SK-N-SH (cell line): ENCODE measurements around the gene SMAD3. TPM values are rescaled to one million over a fixed set of nuclear protein-coding genes. Genes with fewer than 3 reads are reported as not detected.

Experiments
- CTCF ChIA-PET: fragments of 300-600, 350-600 bp; formaldehyde crosslinking; extraction: SDS; loops from one replicate; lab custom pipeline; 2021; lab: Yijun Ruan, JAX
- POLR2A ChIA-PET: fragments of 350-600 bp; sonication (Branson Sonifier 250); formaldehyde crosslinking; extraction: SDS; loops from one replicate; lab custom pipeline; 2020; ENCODE audit warnings: antibody characterized with exemption, inconsistent platforms; lab: Yijun Ruan, JAX
- DNase-seq: peaks from one replicate; pipeline ENCODE4 v3.0.0; 2012
- H2AFZ ChIP-seq: fragments of 200-600 bp; sonication (generic); 2 replicates; pipeline ENCODE4 v1.8.1; 2016; ENCODE audit warnings: antibody characterized with exemption, mild to moderate bottlenecking, low read depth
- H3F3A ChIP-seq: fragments of 200-600 bp; sonication (generic); replicated peaks from 2 replicates; pipeline ENCODE3; 2016; ENCODE audit warnings: antibody characterized with exemption, mild to moderate bottlenecking; ENCODE audit not compliant: insufficient read depth
- H3K27ac ChIP-seq, 2 experiments: fragments of 200-500 bp in 1 of 2; fragments of 200-600 bp in 1 of 2; sonication (Bioruptor generic) in 1 of 2; sonication (generic), shearing (Covaris generic) in 1 of 2; 2 replicates each; pipeline versions ENCODE4 v1.5.1 to v1.6.1; 2014 to 2016; ENCODE audit warnings: low read depth in 2 of 2, inconsistent platforms in 1 of 2, low read length in 1 of 2, mild to moderate bottlenecking in 1 of 2, mixed read lengths in 1 of 2
- H3K27me3 ChIP-seq: fragments of 200-600 bp; sonication (generic), shearing (Covaris generic); 2 replicates; pipeline ENCODE4 v1.6.1; 2016; ENCODE audit warnings: mixed run types; ENCODE audit not compliant: insufficient read depth
- H3K36me3 ChIP-seq, 2 experiments: fragments of 200-500 bp in 1 of 2; fragments of 200-600 bp in 1 of 2; sonication (Bioruptor generic) in 1 of 2; sonication (generic) in 1 of 2; replicated peaks in 1 of 2; 2 replicates each; pipeline versions ENCODE3 to v1.5.1; 2014 to 2016; ENCODE audit warnings: low read length in 1 of 2, mild to moderate bottlenecking in 1 of 2; ENCODE audit not compliant: insufficient read depth in 2 of 2, control insufficient read depth in 1 of 2
- H3K4me1 ChIP-seq, 2 experiments: fragments of 200-500 bp in 1 of 2; fragments of 200-600 bp in 1 of 2; sonication (Bioruptor generic) in 1 of 2; sonication (generic), shearing (Covaris generic) in 1 of 2; 2 replicates each; pipeline versions ENCODE4 v1.5.1 to v1.6.1; 2014 to 2016; ENCODE audit warnings: low read depth in 1 of 2, low read length in 1 of 2, mixed run types in 1 of 2; ENCODE audit not compliant: insufficient read depth in 2 of 2, control insufficient read depth in 1 of 2
- H3K4me2 ChIP-seq: fragments of 200-600 bp; sonication (generic), shearing (Covaris generic); 2 replicates; pipeline ENCODE4 v1.6.1; 2017; ENCODE audit warnings: mixed run types
- H3K4me3 ChIP-seq, 2 experiments: fragments of 200-500 bp in 1 of 2; fragments of 200-600 bp in 1 of 2; sonication (Bioruptor generic) in 1 of 2; sonication (generic), shearing (Covaris generic) in 1 of 2; 2 replicates each; pipeline versions ENCODE4 v1.5.1 to v1.8.1; 2014 to 2016; ENCODE audit warnings: low read depth in 2 of 2, inconsistent platforms in 1 of 2, low read length in 1 of 2, mild to moderate bottlenecking in 1 of 2, mixed read lengths in 1 of 2, moderate library complexity in 1 of 2
- H3K79me2 ChIP-seq: fragments of 200-600 bp; sonication (generic); 2 replicates; pipeline ENCODE4 v1.8.1; 2017; ENCODE audit warnings: mild to moderate bottlenecking; ENCODE audit not compliant: insufficient read depth
- H3K9ac ChIP-seq: fragments of 200-600 bp; sonication (generic); 2 replicates; pipeline ENCODE4 v1.6.1; 2017; ENCODE audit warnings: mixed run types
- H3K9me2 ChIP-seq: fragments of 200-600 bp; sonication (generic); 2 replicates; pipeline ENCODE4 v1.6.1; 2017; ENCODE audit warnings: mixed run types
- H3K9me3 ChIP-seq: fragments of 200-600 bp; sonication (generic); 2 replicates; pipeline ENCODE4 v1.6.1; 2017; ENCODE audit warnings: mixed run types, mild to moderate bottlenecking, moderate library complexity
- H4K20me1 ChIP-seq: fragments of 200-600 bp; sonication (generic); 2 replicates; pipeline ENCODE4 v1.6.1; 2017; ENCODE audit warnings: mild to moderate bottlenecking, mixed run types; ENCODE audit not compliant: insufficient read depth
- ELF1 ChIP-seq: IDR thresholded peaks from 2 replicates; pipeline ENCODE4 v1.4.0; 2012
- EP300 ChIP-seq, 2 experiments: IDR thresholded peaks; 2 replicates each; pipeline versions ENCODE4 v1.4.0 to v1.6.1; 2012; ENCODE audit warnings: borderline replicate concordance in 1 of 2, low read depth in 1 of 2, low read length in 1 of 2
- FOXJ3 ChIP-seq: sonication (generic); formaldehyde crosslinking; IDR thresholded peaks from 2 replicates; pipeline ENCODE4 v1.5.1; 2020; ENCODE audit warnings: mild to moderate bottlenecking, missing genetic modification reagents
- FOXM1 ChIP-seq: IDR thresholded peaks from 2 replicates; pipeline ENCODE4 v1.4.0; 2012; ENCODE audit warnings: low read depth, mild to moderate bottlenecking
- GABPA ChIP-seq: IDR thresholded peaks from 2 replicates; pipeline ENCODE4 v1.4.0; 2012; ENCODE audit warnings: low read depth, mild to moderate bottlenecking
- GATA2 ChIP-seq: sonication (generic); formaldehyde crosslinking; IDR thresholded peaks from 2 replicates; pipeline ENCODE4 v1.5.0; 2020; ENCODE audit warnings: mild to moderate bottlenecking, missing genetic modification reagents
- JUND ChIP-seq: IDR thresholded peaks from 2 replicates; pipeline ENCODE4 v1.4.0; 2012
- MEF2A ChIP-seq: IDR thresholded peaks from 2 replicates; pipeline ENCODE4 v1.4.0; 2012; ENCODE audit warnings: low read depth, borderline replicate concordance
- MXI1 ChIP-seq: IDR thresholded peaks from 2 replicates; pipeline ENCODE4 v1.6.1; 2012; ENCODE audit warnings: mild to moderate bottlenecking, low read depth, low read length, improper control_type of control experiment
- NFIC ChIP-seq: IDR thresholded peaks from 2 replicates; pipeline ENCODE4 v1.4.0; 2012; ENCODE audit warnings: borderline replicate concordance
- RAD21 ChIP-seq: IDR thresholded peaks from 2 replicates; pipeline ENCODE4 v1.6.1; 2012; ENCODE audit warnings: mild to moderate bottlenecking, low read length
- RCOR1 ChIP-seq: fragments of 150-350 bp; IDR thresholded peaks from 2 replicates; pipeline ENCODE4 v1.6.1; 2017; ENCODE audit warnings: antibody characterized with exemption, low read length
- RXRA ChIP-seq: IDR thresholded peaks from 2 replicates; pipeline ENCODE4 v1.4.0; 2012; ENCODE audit warnings: low read depth, mild to moderate bottlenecking, borderline replicate concordance
- TCF12 ChIP-seq: IDR thresholded peaks from 2 replicates; pipeline ENCODE4 v1.4.0; 2012
- TEAD4 ChIP-seq: IDR thresholded peaks from 2 replicates; pipeline ENCODE4 v1.4.0; 2012; ENCODE audit warnings: mild to moderate bottlenecking, borderline replicate concordance; ENCODE audit not compliant: insufficient read depth
- USF2 ChIP-seq: fragments of 150-350 bp; IDR thresholded peaks from 2 replicates; pipeline ENCODE4 v1.6.1; 2017; ENCODE audit warnings: antibody characterized with exemption, low read length, low read depth, borderline replicate concordance
- WGBS: methylation state at CpG from one replicate; pipeline ENCODE4 v1.1.6; 2017; ENCODE audit warnings: low lambda C conversion rate; 5-methylcytosine and 5-hydroxymethylcytosine counted together
- polyA plus RNA-seq, 3 experiments: library from polyadenylated mRNA; depleted of rRNA; stranded (reverse); fragments of >200 nt; gene quantifications; 2 replicates each; pipeline ENCODE4 v1.2.3, GENCODE V29; 2012
- TF ChIP-seq, protein P1 (sequence below): fragments of 150-350 bp; IDR thresholded peaks from 2 replicates; pipeline ENCODE4 v1.6.1; 2016; ENCODE audit warnings: mild to moderate bottlenecking, low read depth, low read length

SMAD3 gene
- polyA plus RNA-seq, 1 of the 3 experiments (the other 2 are of a cell fraction), result 19.5 TPM

GRCh38 chr15:67193223-67193990 is 128.0 kb downstream of the SMAD3 start:
- Histone ChIP-seq H2AFZ (no peak overlapping the region), H3K36me3 (peaks cover 38 to 47% of the 10 kb centered on the region in 2 experiments), H3K4me3 (no peak overlapping the region), H3K9me3 (no peaks in the 10 kb centered on the region), H3K27me3 (no peaks in the 10 kb centered on the region), H4K20me1 (no peaks in the 10 kb centered on the region), H3K79me2 (no peaks in the 10 kb centered on the region), H3K4me2 (no peak overlapping the region), H3K27ac (no peak overlapping the region), H3K4me1 (peaks cover 7 to 19% of the 10 kb centered on the region in 2 experiments), H3K9ac (no peak overlapping the region), H3K9me2 (no peaks in the 10 kb centered on the region), H3F3A (peaks cover 6% of the 10 kb centered on the region)
- no peak for TF ChIP-seq EP300 (IDR thresholded peaks at IDR 0.05; ENCODE audit: borderline replicate concordance in 1 of 2, low read depth in 1 of 2, low read length in 1 of 2)
- no peak for TF ChIP-seq USF2
- no peak for TF ChIP-seq TCF12
- TF ChIP-seq RCOR1, result no peak
- TF ChIP-seq MXI1, result no peak
- TF ChIP-seq NFIC, result no peak
- no peak for TF ChIP-seq JUND
- TF ChIP-seq FOXJ3 (CRISPR knock-in tag), result no peak
- no peak for TF ChIP-seq TEAD4
- no peak for TF ChIP-seq GABPA
- no peak for TF ChIP-seq GATA2 (CRISPR knock-in tag)
- no peak for TF ChIP-seq RXRA
- no peak for TF ChIP-seq FOXM1
- TF ChIP-seq, protein P1, sequence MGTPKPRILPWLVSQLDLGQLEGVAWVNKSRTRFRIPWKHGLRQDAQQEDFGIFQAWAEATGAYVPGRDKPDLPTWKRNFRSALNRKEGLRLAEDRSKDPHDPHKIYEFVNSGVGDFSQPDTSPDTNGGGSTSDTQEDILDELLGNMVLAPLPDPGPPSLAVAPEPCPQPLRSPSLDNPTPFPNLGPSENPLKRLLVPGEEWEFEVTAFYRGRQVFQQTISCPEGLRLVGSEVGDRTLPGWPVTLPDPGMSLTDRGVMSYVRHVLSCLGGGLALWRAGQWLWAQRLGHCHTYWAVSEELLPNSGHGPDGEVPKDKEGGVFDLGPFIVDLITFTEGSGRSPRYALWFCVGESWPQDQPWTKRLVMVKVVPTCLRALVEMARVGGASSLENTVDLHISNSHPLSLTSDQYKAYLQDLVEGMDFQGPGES, result no peak
- no peak for TF ChIP-seq MEF2A
- TF ChIP-seq ELF1, result no peak
- no peak for TF ChIP-seq RAD21
- WGBS, result 86% methylated on average over 12 of the region's 12 CpGs
- CTCF ChIA-PET, result no interaction called here
- POLR2A ChIA-PET, result no interaction called here
- no peak for DNase-seq
